WERI-Rb-1 (cell line): ENCODE results near the gene KRT36.
A peak's percentile ranks its signal among the peaks of the same experiment; 100 is the strongest.

Source experiments
- DNase-seq: peaks from one replicate; pipeline ENCODE4 v3.0.0-alpha.2; 2020
- H3K27ac ChIP-seq: fragments of 250-450 bp; sonication (Bioruptor Pico); 2 replicates; pipeline ENCODE4 v1.5.1; 2020; ENCODE audit warnings: mild to moderate bottlenecking, moderate library complexity
- H3K27me3 ChIP-seq: fragments of 250-450 bp; sonication (Bioruptor Pico); 2 replicates; pipeline ENCODE4 v1.5.1; 2021; ENCODE audit warnings: mild to moderate bottlenecking, low read depth, moderate library complexity; ENCODE audit not compliant: insufficient read depth, severe bottlenecking
- H3K36me3 ChIP-seq: fragments of 250-450 bp; sonication (Bioruptor Pico); 2 replicates; pipeline ENCODE4 v1.5.1; 2020; ENCODE audit warnings: mild to moderate bottlenecking, moderate library complexity
- H3K4me3 ChIP-seq: 2 replicates; pipeline ENCODE4 v1.5.1; 2011; ENCODE audit warnings: low read depth, mild to moderate bottlenecking, control low read depth, low read length
- H3K9me3 ChIP-seq: fragments of 250-450 bp; sonication (Bioruptor Pico); 2 replicates; pipeline ENCODE4 v1.5.1; 2021; ENCODE audit warnings: mild to moderate bottlenecking, moderate library complexity; ENCODE audit not compliant: severe bottlenecking
- TF ChIP-seq, protein P1 (sequence below): IDR thresholded peaks from 2 replicates; pipeline ENCODE4 v1.5.1; 2011; ENCODE audit warnings: low read depth, mild to moderate bottlenecking, control low read depth, inconsistent platforms, low read length

KRT36 gene

DNA sequence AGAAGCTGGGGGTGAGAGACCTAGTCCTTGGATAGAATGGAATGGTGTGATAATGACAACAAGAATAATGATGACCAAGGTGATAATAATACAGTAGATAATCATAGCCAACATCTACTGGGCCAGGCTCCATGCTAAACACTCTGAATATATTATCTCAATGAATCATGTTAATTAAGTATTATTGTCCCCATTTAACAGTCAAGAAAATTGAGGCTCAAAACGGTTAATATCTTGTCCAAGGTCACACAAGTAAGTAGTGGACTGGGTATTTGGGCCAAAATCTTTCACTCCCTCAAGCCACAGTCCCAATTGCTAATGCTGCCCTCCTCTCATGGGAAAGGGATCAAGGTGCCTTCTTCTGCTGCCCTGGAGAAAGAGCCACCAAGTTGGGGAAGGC, 42.3 kb upstream of the KRT36 start:
- no peaks in the 10 kb centered on the region for H3K27me3 ChIP-seq

DNA sequence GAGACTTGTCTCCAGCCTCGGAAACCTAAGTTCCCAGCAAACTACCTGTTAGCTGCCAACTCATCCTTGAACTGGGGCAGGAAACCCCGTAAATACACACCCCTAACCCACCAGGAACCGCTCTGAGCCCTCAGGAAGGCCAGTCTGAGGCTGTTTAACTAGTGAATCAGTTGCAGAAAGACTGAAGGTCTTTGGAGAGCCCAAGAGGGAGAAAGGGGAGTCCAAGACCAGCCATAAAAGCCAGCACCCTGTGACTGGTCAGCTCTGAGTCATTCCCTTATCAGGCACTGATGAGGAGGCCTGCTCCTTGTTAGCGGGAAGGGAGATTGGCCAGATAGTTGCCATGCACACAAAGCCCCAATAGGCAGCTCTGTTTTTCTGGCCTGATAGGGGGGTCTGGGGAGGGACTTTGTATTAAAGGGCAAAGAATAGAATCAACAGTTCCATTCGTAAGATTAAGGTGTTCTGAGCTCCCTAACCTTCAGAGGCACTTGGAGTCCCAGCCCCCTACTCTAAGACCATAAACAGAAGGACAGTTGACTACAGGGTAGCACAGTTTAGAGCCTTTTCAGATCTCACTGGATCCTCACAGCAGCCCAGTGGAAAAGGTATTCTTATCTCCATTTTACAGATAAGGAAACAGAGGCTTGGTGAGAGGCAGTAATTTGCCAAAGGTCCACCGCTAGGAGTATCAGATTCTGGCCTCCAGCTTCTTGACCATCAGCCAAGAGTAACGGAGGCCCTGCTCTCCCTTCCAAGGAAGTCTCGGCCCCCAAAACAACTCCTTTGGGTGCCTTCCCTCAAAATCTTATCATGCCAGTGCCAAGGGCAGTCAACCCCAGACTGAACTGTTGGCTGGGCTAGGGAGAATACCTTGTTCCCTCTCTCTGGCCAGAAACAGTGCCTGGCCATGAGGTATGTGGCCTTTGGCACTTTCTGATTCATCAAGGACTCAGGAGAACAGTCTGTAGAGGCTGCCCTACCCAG, 40.6 kb upstream of the KRT36 start:
- no peak for DNase-seq

More for the DNA sequence above, 42.3 kb upstream of the KRT36 start:
- Histone ChIP-seq H3K27ac (no peak overlapping the region), H3K4me3 (no peak overlapping the region), H3K36me3 (no peaks in the 10 kb centered on the region), H3K9me3 (peaks cover 4% of the 10 kb centered on the region)
- no peak for DNase-seq
- TF ChIP-seq, protein P1, sequence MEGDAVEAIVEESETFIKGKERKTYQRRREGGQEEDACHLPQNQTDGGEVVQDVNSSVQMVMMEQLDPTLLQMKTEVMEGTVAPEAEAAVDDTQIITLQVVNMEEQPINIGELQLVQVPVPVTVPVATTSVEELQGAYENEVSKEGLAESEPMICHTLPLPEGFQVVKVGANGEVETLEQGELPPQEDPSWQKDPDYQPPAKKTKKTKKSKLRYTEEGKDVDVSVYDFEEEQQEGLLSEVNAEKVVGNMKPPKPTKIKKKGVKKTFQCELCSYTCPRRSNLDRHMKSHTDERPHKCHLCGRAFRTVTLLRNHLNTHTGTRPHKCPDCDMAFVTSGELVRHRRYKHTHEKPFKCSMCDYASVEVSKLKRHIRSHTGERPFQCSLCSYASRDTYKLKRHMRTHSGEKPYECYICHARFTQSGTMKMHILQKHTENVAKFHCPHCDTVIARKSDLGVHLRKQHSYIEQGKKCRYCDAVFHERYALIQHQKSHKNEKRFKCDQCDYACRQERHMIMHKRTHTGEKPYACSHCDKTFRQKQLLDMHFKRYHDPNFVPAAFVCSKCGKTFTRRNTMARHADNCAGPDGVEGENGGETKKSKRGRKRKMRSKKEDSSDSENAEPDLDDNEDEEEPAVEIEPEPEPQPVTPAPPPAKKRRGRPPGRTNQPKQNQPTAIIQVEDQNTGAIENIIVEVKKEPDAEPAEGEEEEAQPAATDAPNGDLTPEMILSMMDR: no peak

DNA sequence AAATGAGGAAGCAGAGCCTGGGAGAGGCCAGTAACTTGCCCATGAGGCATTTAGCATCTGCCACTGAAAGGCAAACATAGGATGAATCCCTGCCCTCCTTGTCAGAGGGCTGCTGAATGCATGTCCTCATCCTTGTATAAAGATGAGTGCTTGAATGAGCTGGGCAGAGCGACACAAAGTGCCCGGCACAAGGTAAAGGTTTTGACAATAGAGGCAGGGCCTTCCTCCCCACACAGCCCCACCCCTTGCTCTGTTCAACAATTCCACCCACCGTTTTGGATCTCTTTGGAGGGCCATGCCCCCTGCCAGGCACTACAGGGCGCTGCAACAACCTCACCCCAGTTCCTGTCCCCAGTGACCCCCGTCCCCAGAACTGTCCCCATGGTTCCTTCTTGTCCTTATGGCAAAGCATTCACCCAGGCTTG, 39.8 kb upstream of the KRT36 start:
- H3K9me3 ChIP-seq: peaks cover 4% of the 10 kb centered on the region
- no peaks in the 10 kb centered on the region for H3K36me3 ChIP-seq
- no peak for DNase-seq
- TF ChIP-seq, protein P1: no peak
- peak overlapping the region; percentile 36; the same call in 1 of the 2 replicates for H3K27ac ChIP-seq
- no peaks in the 10 kb centered on the region for H3K27me3 ChIP-seq
- no peak overlapping the region for H3K4me3 ChIP-seq

More for the DNA sequence above, 40.6 kb upstream of the KRT36 start:
- Histone ChIP-seq H3K36me3 (no peaks in the 10 kb centered on the region), H3K9me3 (peaks cover 4% of the 10 kb centered on the region), H3K27me3 (no peaks in the 10 kb centered on the region), H3K27ac (no peak overlapping the region), H3K4me3 (no peak overlapping the region)
- TF ChIP-seq, protein P1: no peak

GRCh38 chr17:41528959-41529353, 39.2 kb upstream of the KRT36 start:
- H3K27me3 ChIP-seq: no peaks in the 10 kb centered on the region
- H3K27ac ChIP-seq: peak overlapping the region; percentile 36
- no peaks in the 10 kb centered on the region for H3K36me3 ChIP-seq
- peaks cover 4% of the 10 kb centered on the region for H3K9me3 ChIP-seq
- TF ChIP-seq, protein P1: no peak
- peak; percentile 39 for DNase-seq
- no peak overlapping the region for H3K4me3 ChIP-seq

- peaks cover 4% of the 10 kb centered on the region for H3K9me3 ChIP-seq
- no peak overlapping the region for H3K27ac ChIP-seq
- no peaks in the 10 kb centered on the region for H3K27me3 ChIP-seq
- no peaks in the 10 kb centered on the region for H3K36me3 ChIP-seq
- TF ChIP-seq, protein P1: no peak
- no peak for DNase-seq
- H3K4me3 ChIP-seq: no peak overlapping the region
Measured at GRCh38 chr17:41527063-41528023, 37.6 kb upstream of the KRT36 start.
